NOMO-1 treated with dmso at 0.1 percent for 144 hours (cell line): Measurements from ENCODE around the gene INSYN2B.

Experiments
- DNase-seq: peaks from one replicate; lab custom pipeline; 2025; ENCODE audit not compliant: unreplicated experiment; lab: John Stamatoyannopoulos, UW

INSYN2B gene

GRCh38 chr5:169973056-169973455 is 7.2 kb downstream of the INSYN2B start:
- no peak for DNase-seq

DNA sequence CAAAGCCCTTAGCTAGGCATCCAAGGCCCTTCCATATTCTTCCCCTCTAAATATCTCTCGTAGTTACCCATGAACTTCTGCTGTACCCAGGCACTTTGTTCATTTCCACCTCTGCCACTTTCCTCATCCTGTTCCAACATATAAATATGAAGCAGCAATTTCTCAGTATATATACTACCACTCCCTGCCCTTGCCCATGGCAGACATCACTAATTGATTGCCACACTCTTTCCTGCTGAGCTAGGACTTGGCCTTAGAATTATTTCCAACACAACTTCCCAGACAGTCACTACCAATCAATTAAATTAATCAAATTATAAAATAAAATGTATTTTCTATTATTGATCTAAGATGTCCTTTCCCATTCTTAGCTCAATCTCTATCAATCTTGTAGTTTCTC is 8.5 kb downstream of the INSYN2B start:
- no peak for DNase-seq

DNA sequence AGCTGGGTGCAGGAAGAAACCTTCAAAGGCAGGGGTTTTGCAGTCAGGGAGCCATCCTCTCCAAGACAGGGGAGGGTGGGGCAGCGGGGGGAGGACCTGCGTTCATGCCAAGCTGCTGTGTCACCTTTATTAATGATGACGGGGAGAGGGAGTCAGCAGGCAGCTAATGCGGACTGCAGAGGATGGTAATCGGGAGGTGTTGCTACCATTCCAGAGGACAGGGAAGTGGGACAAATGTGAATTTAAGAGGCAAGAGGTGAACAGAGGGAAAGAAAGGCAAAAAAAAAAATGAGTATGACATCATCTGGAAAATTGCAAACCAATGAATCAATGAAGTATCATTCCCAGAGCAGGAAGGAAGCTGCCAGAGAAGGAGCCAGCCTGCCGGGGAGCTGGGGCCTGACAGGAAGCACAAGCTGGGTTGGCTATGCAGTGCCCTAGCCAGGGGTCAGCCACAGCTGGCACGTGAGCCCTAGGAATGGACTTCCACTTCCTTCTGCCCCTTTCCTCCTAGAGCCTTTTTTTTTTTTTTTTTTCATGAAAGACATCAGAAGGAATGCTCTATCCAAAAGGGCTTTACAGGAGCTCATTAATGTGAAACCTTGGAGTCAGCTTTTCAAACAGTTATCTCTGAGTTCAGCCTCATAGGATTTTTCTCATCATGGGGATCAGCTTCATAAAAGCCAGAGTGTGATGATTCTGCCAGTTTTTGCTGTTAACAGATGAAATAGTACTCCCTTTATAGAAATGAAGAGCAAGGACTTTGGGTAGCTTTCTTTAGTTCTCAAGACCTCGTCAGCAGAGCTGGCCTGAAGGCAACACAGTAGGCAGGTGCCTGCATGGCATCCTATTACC is 9.2 kb downstream of the INSYN2B start:
- DNase-seq, result no peak

- DNase-seq, result no peak
These were observed 10.0 kb downstream of the INSYN2B start for GRCh38 chr5:169970339-169970738.

DNA sequence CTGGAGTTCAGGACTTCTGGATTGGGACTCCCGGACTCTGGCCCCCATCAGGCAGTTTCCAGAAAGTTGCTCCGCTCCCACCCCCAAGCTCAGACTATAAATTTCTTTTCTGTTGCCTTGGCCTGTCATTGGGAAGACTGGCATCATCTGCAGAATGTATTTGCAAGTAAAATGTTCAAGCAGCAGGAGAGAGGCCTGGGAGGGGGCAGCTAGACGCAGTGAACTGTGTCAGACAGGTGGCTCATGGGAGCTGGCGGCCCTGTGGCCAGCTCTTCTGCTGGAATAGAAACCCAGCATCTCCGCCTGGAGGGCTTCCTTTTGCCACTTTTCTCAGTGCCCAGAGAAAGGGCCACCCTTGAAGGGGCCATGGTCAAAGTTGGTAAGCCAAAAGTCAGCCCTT is 16.0 kb downstream of the INSYN2B start:
- DNase-seq, result no peak

DNA sequence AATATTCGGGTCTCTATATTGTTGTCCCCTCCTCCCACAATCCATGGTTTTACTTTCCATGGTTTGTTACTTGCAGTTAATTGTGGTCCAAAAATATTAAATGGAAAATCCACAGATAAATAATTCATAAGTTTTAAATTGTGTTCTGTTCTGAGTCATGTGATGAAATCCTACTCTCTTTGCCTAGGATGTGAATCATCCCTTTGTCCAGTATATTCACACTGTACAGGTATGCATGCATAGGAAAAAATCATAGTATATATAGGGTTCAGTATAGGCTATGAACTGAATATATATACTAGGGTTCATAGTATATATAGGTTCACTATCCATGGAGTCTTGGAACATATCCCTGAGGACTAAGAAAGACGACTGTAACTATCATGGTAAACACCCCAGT is 19.6 kb downstream of the INSYN2B start:
- DNase-seq, result no peak

DNA sequence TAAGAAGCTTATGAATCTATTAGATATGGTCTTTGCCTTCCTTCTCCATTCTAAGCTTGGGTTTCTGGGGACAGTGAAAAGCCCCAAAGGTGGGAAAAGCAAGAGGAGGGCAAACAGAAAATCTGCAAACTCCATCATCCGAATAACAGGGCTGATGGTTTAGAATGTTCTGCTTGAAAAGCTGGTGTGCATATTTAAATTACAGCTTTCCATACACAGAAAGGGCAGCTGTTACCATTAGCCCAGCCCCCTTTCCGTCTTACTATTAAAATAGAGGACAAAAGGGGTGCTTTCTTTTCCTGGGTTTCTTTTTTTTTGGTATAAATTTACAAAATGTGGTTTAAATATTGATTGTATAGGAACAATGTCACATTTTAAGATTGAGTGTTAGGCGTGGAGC is 22.0 kb downstream of the INSYN2B start:
- no peak for DNase-seq

DNA sequence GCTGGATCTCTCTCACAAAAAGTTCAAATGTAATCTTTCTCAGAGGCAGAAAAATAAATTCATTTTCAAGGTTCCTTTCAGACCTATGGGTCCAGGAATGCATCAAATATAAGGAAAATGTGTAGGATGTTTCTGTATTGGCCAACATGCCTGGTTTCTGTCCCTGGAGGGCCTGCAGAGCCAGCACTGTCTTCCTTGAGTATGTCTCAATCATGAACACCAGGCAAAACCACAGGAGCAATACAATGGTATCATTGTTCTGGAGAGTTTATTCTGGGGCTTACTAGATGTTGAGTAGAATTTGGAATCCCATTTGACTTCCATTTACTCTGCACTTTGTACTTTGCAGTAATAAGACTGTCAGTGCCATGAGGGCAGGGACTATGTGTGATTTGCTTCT is 23.5 kb downstream of the INSYN2B start:
- no peak for DNase-seq

DNA sequence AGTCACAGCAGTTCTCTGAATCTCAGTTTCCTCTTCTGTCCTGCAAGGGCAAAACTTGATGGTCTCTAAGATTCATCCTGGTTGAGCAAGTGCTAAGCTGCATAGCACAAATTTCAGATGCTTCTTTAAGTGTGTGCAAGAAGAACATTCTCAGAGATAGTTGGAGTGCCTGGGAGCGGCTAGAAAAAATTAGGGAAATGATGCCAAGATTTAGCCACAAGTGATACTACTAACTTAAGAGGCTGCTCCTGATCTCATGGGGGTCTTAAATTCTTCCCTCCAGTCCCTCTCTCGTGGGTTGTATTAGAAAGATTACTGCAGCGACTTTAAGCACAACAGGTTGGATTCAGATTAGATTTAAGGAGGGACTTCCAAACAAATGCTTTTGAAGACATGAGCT is 24.2 kb downstream of the INSYN2B start:
- DNase-seq, result no peak

DNA sequence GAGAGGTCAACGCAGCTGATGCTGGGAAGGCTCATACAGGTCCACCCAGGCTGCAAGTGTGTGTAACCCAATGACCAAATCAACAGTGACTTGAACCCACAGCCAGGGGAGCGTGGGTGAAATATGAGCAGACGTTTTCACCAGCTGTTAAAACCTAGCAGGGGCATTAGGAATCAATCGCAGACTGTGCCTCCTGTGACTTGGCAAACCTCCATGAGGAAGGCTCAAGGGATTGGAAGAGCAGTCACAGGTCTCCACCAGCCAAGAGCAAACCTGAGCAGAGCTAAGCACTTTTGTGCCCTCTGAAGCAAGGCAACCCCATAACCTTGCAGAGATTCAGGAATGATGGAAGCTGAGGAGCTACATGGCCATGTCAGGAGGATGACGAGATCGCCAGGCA is 25.5 kb downstream of the INSYN2B start:
- no peak for DNase-seq

GRCh38 chr5:169953196-169953595 is 27.1 kb downstream of the INSYN2B start:
- DNase-seq, result peak; percentile 73

DNA sequence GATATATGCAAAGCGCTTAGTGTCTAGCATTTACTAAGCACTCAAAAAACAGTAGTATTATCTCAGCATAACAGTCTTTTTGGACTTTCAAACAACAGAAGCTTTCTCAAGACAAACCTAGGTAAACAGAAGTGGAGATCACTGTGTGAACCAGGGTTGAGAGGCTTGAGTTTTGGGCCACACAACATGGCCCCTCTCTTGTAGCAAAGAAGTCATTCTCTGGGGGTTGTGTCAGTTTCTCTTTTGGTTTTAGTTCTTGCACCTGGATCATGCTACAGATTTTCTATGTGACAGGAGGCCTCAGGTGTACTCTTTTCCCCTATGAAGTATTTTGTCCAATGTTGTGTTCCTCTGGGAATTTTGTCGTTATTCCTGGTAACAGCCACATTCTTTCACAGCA is 30.0 kb downstream of the INSYN2B start:
- no peak for DNase-seq

GRCh38 chr5:169946743-169947295 is 33.5 kb downstream of the INSYN2B start:
- no peak for DNase-seq

GRCh38 chr5:169945831-169946261 is 34.4 kb downstream of the INSYN2B start:
- no peak for DNase-seq

- DNase-seq, result no peak
These were observed 35.2 kb downstream of the INSYN2B start for GRCh38 chr5:169944922-169945680.

DNA sequence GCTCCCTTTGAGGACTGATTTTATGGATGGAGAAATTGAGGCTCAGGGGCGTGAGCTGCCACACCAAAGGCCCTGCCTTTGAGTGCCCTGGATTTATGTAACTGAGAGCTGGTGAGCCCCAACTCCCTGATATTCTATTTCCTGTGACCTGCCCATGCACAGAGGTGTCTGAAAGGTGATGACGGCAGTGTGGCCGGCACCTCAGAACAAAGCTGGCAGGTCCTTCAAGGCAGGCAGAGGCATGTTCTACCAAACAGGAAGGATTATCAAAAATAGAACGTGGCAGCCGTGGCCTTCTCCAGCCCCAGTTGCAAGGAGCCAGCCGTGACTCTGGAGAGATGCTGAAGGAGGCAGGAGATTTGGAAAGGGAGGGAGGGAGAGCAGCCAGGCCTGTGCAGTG is 36.2 kb downstream of the INSYN2B start:
- DNase-seq, result no peak

DNA sequence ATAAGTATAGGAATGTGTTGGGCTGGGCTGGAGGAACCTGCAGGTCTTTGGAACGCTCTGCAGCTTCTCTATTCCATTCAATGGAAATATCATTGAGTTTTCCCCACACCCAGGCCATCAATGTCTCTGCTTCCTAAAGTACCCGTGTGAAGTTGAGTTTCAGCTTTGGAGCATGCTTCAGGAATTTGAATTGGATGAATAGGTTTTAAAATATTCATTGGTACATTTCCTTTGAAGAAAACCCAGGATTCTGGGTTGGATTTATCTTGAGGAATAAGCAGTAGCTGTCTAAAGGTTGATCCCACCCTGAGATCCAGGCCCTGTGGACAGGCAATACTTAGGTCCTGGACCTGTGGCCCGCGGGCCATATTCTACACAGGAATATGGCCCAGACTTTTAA is 37.3 kb downstream of the INSYN2B start:
- DNase-seq, result no peak

DNA sequence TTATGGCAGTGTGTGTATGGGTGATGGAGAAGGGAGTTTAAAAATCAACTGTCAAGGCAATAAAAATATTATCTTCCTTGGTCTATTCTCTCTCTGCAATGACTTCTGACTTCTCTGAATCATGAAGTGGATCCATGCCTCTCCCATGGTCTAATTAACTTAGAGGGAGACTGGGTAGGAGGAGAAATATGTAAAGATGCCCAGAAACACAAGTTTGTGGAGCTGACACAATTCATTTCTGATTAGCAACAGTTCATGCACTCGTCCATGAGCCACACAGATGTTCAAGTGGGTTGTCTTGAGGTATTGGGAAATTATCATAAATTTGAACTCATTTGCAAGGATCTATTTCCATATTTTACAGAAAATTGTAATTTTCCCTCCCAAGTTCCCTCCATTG is 38.1 kb downstream of the INSYN2B start:
- no peak for DNase-seq

DNA sequence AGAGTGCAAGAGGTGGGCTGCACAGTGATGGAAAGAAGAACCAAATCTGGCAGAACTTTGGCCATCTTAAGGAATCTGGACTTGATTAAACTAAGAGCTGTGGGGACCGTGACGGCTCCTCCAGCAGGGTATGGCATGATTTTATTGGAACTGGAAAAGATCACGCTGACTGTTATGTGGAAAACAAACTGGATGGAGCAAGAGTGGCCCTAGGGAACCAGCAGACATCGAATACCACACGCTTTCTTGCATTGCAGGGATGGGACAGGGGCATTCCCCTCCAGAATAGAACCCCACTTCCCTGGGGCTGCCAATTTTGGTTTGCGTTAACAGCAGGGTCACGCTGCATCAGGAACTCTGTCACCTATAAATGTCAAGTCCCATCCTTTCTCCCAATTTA is 38.8 kb downstream of the INSYN2B start:
- DNase-seq, result no peak

GRCh38 chr5:169939731-169940130 is 40.6 kb downstream of the INSYN2B start:
- no peak for DNase-seq

DNA sequence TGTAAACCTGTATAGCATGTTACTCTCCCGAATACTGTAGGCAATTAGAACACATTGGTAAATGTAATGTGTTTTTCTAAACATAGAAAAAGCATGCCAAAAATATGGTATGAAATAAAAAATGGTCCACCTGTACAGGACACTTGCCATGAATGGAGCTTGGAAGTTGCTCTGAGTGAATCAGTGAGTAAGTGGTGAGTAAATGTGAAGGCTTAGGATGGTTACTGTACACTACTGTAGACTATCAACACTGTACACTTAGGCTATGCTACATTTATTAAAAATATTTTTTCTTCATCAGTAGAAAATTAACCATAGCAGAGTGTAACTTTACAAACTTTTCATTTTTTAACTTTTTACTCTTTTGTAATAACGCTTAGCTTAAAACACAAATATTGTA is 41.9 kb downstream of the INSYN2B start:
- DNase-seq, result no peak

- DNase-seq, result no peak
These were observed 44.5 kb downstream of the INSYN2B start for GRCh38 chr5:169935762-169936161.
